WTC11 (cell line): ENCODE results near the gene NOL4L. TPM values are rescaled to one million over a fixed set of nuclear protein-coding genes. Genes with fewer than 3 reads are reported as not detected.
"Not testable (repeated sequence)": the region's sequence is repeated elsewhere in the genome, so short reads cannot be mapped to it uniquely, and the experiment has no call there.

Source experiments
- ATAC-seq: fragments of 200-7000 bp; cut with Tn5 transposase; 2 replicates; pipeline ENCODE4 v1.10.0; 2021; ENCODE audit warnings: mild to moderate bottlenecking, moderate library complexity
- CTCF ChIA-PET: fragments of 300-600 bp; sonication (Branson Sonifier 250); formaldehyde crosslinking; loops from one replicate; lab custom pipeline; 2021; ENCODE audit warnings: antibody characterized with exemption; lab: Charles Lee
- POLR2A ChIA-PET: fragments of 350-600 bp; sonication (Branson Sonifier 250); formaldehyde crosslinking; loops from one replicate; lab custom pipeline; 2021; ENCODE audit warnings: antibody characterized with exemption; lab: Charles Lee
- DNase-seq: peaks from one replicate; pipeline ENCODE4 v3.0.0; 2021; ENCODE audit warnings: low spot score
- H3K27ac Mint-ChIP-seq: 2 replicates; pipeline ENCODE4 v1.8.0; 2021; ENCODE audit warnings: mixed read lengths
- H3K27me3 Mint-ChIP-seq: 2 replicates; pipeline ENCODE4 v1.8.0; 2021; ENCODE audit warnings: low read depth, mild to moderate bottlenecking, moderate library complexity, mixed read lengths
- H3K36me3 Mint-ChIP-seq: 2 replicates; pipeline ENCODE4 v1.8.0; 2021; ENCODE audit warnings: mixed read lengths
- H3K4me1 Mint-ChIP-seq: 2 replicates; pipeline ENCODE4 v1.8.0; 2022; ENCODE audit warnings: mixed read lengths
- H3K4me3 Mint-ChIP-seq: 2 replicates; pipeline ENCODE4 v1.8.0; 2021; ENCODE audit warnings: mild to moderate bottlenecking, moderate library complexity, mixed read lengths
- H3K9me3 Mint-ChIP-seq: 2 replicates; pipeline ENCODE4 v1.8.0; 2021; ENCODE audit warnings: mixed read lengths
- CREM ChIP-seq: sonication (generic); formaldehyde crosslinking; IDR thresholded peaks from 2 replicates; pipeline ENCODE4 v1.8.1; 2022; ENCODE audit warnings: mild to moderate bottlenecking, missing genetic modification reagents, moderate library complexity
- ELF4 ChIP-seq: sonication (generic); formaldehyde crosslinking; IDR thresholded peaks from 2 replicates; pipeline ENCODE4 v1.8.1; 2022; ENCODE audit warnings: low read depth, mild to moderate bottlenecking, moderate library complexity, missing genetic modification reagents
- HMGA2 ChIP-seq: fragments of 250-450 bp; sonication (Bioruptor Pico); IDR thresholded peaks from 2 replicates; pipeline ENCODE4 v1.4.0; 2021; ENCODE audit warnings: mild to moderate bottlenecking, moderate library complexity
- IRF2 ChIP-seq: sonication (generic); formaldehyde crosslinking; IDR thresholded peaks from 2 replicates; pipeline ENCODE4 v1.8.0; 2022; ENCODE audit warnings: low read depth, missing genetic modification reagents, borderline replicate concordance
- NR3C1 ChIP-seq: sonication (generic); formaldehyde crosslinking; conservative IDR thresholded peaks from 2 replicates; pipeline ENCODE4 v1.8.1; 2023; ENCODE audit warnings: low read depth, mild to moderate bottlenecking, missing genetic modification reagents
- SMAD3 ChIP-seq: sonication (generic); formaldehyde crosslinking; IDR thresholded peaks from 2 replicates; pipeline ENCODE4 v1.8.0; 2022; ENCODE audit warnings: missing genetic modification reagents, mild to moderate bottlenecking, borderline replicate concordance
- SOX15 ChIP-seq: fragments of 250-450 bp; sonication (Bioruptor Pico); IDR thresholded peaks from 2 replicates; pipeline ENCODE4 v1.9.0; 2021; ENCODE audit warnings: mild to moderate bottlenecking
- SP1 ChIP-seq: sonication (generic); formaldehyde crosslinking; conservative IDR thresholded peaks from 2 replicates; pipeline ENCODE4 v1.8.1; 2022; ENCODE audit warnings: missing genetic modification reagents
- ZNF263 ChIP-seq: sonication (generic); formaldehyde crosslinking; IDR thresholded peaks from 2 replicates; pipeline ENCODE4 v1.8.1; 2022; ENCODE audit warnings: low read depth, mild to moderate bottlenecking, moderate library complexity, missing genetic modification reagents
- total RNA-seq: library from RNA; stranded (reverse); gene quantifications from 3 replicates; pipeline ENCODE4 v1.2.3, GENCODE V29; 2021
- TF ChIP-seq, protein P1 (sequence below): fragments of 250-450 bp; sonication (Bioruptor Pico); IDR thresholded peaks from 2 replicates; pipeline ENCODE4 v2.1.2; 2022; ENCODE audit warnings: mild to moderate bottlenecking, moderate library complexity
- TF ChIP-seq, protein P2 (sequence below): sonication (generic); formaldehyde crosslinking; conservative IDR thresholded peaks from 2 replicates; pipeline ENCODE4 v1.8.1; 2022; ENCODE audit warnings: mild to moderate bottlenecking, missing genetic modification reagents
- TF ChIP-seq, protein P3 (sequence below): sonication (generic); formaldehyde crosslinking; IDR thresholded peaks from 2 replicates; pipeline ENCODE4 v1.8.1; 2023; ENCODE audit warnings: mild to moderate bottlenecking, missing genetic modification reagents, borderline replicate concordance
- TF ChIP-seq, protein P4 (sequence below): sonication (generic); formaldehyde crosslinking; IDR thresholded peaks from 2 replicates; pipeline ENCODE4 v1.8.1; 2022; ENCODE audit warnings: missing genetic modification reagents, borderline replicate concordance

Gene NOL4L
- total RNA-seq, 1 experiment from 2014 or later, result 29.0 TPM

DNA sequence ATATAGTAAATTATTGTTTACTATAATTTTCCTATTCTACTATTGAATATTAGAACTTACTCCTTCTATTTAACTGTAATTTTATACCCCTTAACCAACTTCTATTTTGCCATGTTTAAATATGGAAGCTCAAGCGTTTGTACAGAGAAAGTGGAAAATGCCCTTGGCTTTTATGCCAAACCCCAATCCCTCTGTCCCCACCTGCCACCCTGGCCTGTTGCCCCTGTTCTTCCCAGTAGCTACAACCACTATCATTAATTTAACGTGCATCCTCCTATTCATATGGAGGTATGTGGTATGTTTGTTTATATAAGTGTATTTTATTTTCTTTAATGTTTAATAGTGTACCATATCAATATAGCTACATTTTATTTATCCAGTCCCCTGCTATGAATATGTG is 168.9 kb downstream of the NOL4L start (continued):
- no peak for TF ChIP-seq IRF2 (CRISPR knock-in tag)
- TF ChIP-seq SP1 (CRISPR knock-in tag), result no peak
- TF ChIP-seq SMAD3 (CRISPR knock-in tag), result no peak
- TF ChIP-seq, protein P1, sequence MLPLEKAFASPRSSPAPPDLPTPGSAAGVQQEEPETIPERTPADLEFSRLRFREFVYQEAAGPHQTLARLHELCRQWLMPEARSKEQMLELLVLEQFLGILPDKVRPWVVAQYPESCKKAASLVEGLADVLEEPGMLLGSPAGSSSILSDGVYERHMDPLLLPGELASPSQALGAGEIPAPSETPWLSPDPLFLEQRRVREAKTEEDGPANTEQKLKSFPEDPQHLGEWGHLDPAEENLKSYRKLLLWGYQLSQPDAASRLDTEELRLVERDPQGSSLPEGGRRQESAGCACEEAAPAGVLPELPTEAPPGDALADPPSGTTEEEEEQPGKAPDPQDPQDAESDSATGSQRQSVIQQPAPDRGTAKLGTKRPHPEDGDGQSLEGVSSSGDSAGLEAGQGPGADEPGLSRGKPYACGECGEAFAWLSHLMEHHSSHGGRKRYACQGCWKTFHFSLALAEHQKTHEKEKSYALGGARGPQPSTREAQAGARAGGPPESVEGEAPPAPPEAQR, result no peak

DNA sequence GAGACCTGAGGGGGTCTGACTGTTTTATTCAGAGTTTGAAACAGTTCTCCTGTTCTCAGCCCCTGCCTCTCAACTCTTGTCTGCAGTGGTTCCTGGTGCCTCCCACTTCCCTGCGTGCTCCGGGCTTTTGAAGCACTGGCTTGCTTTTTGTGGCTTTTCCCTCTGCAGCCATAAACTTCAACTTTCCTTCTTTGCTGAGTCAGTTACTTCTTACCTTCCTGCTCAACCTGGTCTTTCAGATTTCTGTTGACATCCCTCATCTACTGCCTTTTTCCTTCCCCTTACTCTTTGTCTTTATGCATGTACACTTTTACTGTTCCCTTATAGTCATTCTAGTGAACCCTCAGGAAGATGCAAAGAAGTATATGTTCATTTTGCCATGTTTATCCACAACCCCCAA is 169.6 kb downstream of the NOL4L start:
- Mint-ChIP-seq H3K4me1 (peaks cover 16% of the 10 kb centered on the region), H3K9me3 (no peaks in the 10 kb centered on the region), H3K27ac (peak overlapping the region; percentile 5), H3K36me3 (no peaks in the 10 kb centered on the region), H3K27me3 (no peaks in the 10 kb centered on the region), H3K4me3 (no peak overlapping the region)
- ATAC-seq (no peak), DNase-seq (no peak)
- ChIA-PET POLR2A (no interaction called here), CTCF (no interaction called here)
- TF ChIP-seq, protein P2, sequence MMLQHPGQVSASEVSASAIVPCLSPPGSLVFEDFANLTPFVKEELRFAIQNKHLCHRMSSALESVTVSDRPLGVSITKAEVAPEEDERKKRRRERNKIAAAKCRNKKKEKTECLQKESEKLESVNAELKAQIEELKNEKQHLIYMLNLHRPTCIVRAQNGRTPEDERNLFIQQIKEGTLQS (CRISPR knock-in tag), result no peak
- TF ChIP-seq ELF4 (CRISPR knock-in tag) (no peak), CREM (no peak), SOX15 (CRISPR knock-in tag) (no peak)
- TF ChIP-seq, protein P3, sequence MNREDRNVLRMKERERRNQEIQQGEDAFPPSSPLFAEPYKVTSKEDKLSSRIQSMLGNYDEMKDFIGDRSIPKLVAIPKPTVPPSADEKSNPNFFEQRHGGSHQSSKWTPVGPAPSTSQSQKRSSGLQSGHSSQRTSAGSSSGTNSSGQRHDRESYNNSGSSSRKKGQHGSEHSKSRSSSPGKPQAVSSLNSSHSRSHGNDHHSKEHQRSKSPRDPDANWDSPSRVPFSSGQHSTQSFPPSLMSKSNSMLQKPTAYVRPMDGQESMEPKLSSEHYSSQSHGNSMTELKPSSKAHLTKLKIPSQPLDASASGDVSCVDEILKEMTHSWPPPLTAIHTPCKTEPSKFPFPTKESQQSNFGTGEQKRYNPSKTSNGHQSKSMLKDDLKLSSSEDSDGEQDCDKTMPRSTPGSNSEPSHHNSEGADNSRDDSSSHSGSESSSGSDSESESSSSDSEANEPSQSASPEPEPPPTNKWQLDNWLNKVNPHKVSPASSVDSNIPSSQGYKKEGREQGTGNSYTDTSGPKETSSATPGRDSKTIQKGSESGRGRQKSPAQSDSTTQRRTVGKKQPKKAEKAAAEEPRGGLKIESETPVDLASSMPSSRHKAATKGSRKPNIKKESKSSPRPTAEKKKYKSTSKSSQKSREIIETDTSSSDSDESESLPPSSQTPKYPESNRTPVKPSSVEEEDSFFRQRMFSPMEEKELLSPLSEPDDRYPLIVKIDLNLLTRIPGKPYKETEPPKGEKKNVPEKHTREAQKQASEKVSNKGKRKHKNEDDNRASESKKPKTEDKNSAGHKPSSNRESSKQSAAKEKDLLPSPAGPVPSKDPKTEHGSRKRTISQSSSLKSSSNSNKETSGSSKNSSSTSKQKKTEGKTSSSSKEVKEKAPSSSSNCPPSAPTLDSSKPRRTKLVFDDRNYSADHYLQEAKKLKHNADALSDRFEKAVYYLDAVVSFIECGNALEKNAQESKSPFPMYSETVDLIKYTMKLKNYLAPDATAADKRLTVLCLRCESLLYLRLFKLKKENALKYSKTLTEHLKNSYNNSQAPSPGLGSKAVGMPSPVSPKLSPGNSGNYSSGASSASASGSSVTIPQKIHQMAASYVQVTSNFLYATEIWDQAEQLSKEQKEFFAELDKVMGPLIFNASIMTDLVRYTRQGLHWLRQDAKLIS, result no peak

DNA sequence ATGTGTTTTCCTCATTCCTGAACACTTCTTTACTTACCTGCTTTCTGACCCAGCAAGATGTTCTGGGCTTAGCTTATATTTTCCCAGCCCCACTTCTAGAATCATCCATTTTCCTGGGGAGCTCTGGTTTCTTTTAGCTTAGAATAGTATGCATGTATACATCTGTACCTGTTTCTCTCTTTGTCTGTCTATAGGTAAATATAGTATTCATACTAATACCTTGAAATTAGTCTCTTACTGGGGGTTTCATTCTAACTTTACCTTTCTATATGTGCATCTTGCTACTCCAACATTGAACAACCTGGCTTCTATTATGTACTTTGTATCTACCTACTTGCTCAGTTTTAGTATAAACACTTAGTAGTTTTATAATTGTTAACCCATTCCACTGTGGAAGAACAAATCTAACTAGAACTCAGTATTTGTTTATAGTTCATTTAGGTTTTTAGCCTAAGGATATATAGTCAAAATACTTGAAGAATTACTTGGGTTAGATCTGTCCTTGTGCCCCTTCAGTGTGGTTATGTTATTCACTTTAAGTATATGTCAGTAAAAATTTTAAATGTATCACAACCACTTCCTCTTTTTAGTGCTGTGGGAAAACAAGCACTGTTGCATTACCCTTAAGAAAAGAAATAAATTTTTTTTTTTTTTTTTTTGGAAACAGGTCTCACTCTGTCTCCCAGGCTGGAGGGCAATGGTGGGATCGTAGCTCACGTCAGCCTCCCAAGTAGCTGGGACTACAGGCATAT is 173.0 kb downstream of the NOL4L start:
- POLR2A ChIA-PET, result interaction anchor here (0.7 kb wide), 1 partner anchor 126 kb away, joined by 4 read pairs; no protein-coding TSS in a partner anchor
- H3K36me3 Mint-ChIP-seq, result no peaks in the 10 kb centered on the region
- no peaks in the 10 kb centered on the region for H3K9me3 Mint-ChIP-seq
- ATAC-seq (no peak), DNase-seq (no peak)
- no peak overlapping the region for H3K4me3 Mint-ChIP-seq
- no peak overlapping the region for H3K27ac Mint-ChIP-seq
- no peaks in the 10 kb centered on the region for H3K27me3 Mint-ChIP-seq
- CTCF ChIA-PET, result interaction anchor here (0.6 to 0.7 kb wide), 2 partner anchors 123 to 565 kb away, joined by 3 to 7 read pairs; no protein-coding TSS in a partner anchor
- peaks cover 16% of the 10 kb centered on the region for H3K4me1 Mint-ChIP-seq
- TF ChIP-seq, protein P3, result no peak
- TF ChIP-seq, protein P4, sequence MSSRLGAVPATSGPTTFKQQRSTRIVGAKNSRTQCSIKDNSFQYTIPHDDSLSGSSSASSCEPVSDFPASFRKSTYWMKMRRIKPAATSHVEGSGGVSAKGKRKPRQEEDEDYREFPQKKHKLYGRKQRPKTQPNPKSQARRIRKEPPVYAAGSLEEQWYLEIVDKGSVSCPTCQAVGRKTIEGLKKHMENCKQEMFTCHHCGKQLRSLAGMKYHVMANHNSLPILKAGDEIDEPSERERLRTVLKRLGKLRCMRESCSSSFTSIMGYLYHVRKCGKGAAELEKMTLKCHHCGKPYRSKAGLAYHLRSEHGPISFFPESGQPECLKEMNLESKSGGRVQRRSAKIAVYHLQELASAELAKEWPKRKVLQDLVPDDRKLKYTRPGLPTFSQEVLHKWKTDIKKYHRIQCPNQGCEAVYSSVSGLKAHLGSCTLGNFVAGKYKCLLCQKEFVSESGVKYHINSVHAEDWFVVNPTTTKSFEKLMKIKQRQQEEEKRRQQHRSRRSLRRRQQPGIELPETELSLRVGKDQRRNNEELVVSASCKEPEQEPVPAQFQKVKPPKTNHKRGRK (CRISPR knock-in tag), result no peak
- TF ChIP-seq ZNF263 (CRISPR knock-in tag) (no peak), HMGA2 (CRISPR knock-in tag) (no peak), NR3C1 (no peak)

DNA sequence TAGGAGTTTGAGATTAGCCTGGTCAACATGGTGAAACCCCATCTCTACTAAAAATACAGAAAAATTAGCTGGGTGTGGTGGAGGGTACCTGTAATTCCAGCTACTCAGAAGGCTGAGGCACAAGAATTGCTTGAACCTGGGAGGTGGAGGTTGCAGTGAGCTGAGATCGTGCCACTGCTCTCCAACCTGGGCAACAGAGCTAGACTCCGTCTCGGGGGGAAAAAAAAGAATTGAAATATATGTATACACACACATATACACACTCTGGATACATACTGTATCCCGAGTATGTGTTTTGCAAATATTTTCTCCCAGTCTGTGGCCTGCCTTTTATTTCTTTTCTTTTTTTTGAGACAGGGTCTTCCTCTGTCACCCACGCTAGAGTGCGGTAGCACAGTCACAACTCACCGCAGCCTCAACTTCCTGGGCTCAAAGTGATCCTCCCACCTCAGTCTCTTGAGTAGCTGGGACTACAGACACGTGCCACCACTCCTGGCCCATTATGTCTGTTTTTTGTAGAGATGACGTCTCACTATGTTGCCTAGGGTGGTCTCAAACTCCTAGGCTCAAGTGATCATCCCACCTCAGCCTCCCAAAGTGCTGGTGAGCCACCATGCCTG is 177.9 kb downstream of the NOL4L start:
- DNase-seq, H3K36me3 Mint-ChIP-seq, CTCF ChIA-PET, H3K4me1 Mint-ChIP-seq, H3K27ac Mint-ChIP-seq, POLR2A ChIA-PET, ATAC-seq, H3K27me3 Mint-ChIP-seq, H3K9me3 Mint-ChIP-seq, H3K4me3 Mint-ChIP-seq: not testable (repeated sequence)
